D721Med (cell line): Measurements from ENCODE around the gene GADL1.

Experiments used
- DNase-seq: peaks from one replicate; pipeline ENCODE4 v3.0.0; 2011; ENCODE audit warnings: low spot score; ENCODE audit not compliant: insufficient read length
- FAIRE-seq: peaks from 2 replicates; lab custom pipeline; 2011; peaks lifted over from hg19 to GRCh38; lab: Jason Lieb, UNC
- CTCF ChIP-seq: IDR thresholded peaks from 2 replicates; pipeline ENCODE4 v1.5.1; 2012; ENCODE audit warnings: mild to moderate bottlenecking, control low read depth; ENCODE audit not compliant: insufficient read depth; ENCODE audit errors: missing control alignments

GADL1 gene

GRCh38 chr3:30862004-30862403 is 32.5 kb downstream of the GADL1 start:
- DNase-seq, result no peak
- TF ChIP-seq CTCF, result no peak
- no peak for FAIRE-seq

GRCh38 chr3:30858894-30859389 is 35.5 kb downstream of the GADL1 start:
- DNase-seq, result no peak
- FAIRE-seq, result no peak
- no peak for TF ChIP-seq CTCF

DNA sequence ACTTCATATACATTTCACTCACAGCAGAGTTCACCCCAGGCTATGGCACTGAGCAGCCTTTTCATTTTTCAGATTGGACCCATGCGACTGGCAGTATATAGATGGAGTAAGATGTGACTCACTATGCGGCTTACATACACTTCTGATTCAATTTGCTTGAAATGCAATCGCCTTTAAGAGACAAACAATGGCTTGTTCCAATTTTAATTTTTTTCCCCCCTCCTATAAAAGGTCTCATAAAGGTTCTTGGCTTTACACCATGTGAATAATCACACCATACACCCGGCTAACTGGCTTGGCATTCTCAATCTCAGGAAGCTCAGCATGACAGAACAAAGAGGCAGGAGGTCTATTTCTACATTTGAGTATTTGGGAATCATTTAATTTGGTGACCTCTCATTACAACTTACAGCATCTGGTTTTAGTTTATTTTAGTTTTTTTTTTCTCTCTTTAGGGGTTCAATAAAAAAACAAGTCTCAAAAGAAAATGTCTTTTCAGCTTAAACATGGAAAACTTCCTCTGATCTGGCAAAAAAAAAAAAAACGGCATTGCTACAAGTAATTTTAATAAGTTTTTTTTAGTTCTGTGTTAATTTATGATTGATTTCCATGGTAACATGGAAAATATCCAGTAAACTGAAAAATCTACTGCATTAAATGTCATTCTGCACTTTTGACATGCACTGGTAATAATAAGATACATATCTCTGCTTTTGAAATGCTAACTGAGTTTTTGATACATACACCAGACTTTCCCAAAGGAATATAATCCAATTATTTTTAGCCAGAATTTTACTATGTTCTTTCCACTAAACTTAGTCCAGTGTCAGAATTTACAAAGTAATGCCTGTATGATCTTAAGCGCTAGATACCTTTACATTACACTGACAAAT is 38.8 kb downstream of the GADL1 start:
- FAIRE-seq (no peak), DNase-seq (no peak)
- no peak for TF ChIP-seq CTCF

GRCh38 chr3:30852833-30853232 is 41.6 kb downstream of the GADL1 start:
- no peak for FAIRE-seq
- no peak for DNase-seq
- TF ChIP-seq CTCF, result no peak

DNA sequence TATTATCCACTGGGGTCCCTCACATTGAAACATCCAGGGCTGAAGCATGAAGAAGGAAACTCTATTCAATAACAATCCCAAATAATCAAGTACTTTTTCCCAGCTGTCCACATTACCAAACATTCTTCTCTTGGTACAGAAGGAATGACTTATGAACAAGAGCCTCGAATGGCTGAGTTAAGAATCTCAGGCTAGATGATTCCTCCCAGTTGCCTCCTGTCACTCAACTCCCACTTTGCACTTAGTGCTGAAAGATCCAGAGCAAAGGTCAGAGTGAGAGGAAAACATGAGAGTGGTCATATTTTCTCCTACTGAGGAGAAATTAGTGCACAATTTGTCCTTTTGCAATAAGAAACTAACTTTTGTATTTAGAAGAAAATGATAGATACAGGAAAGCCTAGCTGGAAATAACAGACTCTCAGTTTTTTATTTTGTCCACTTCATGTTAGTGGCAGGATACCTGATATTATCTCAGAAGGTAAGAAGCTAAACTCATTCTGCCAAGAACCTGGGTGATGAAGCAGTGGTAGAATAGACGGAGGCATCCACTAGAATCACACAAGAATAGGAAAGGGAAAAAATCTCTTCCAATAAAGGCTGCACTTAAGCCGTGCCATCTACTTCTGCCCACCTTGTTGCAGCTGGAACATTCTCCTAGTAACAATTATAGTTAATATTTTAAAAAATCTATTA is 46.2 kb downstream of the GADL1 start:
- no peak for FAIRE-seq
- no peak for DNase-seq
- no peak for TF ChIP-seq CTCF

- no peak for TF ChIP-seq CTCF
- FAIRE-seq (no peak), DNase-seq (no peak)
Measured at GRCh38 chr3:30847592-30847991, 46.9 kb downstream of the GADL1 start.

GRCh38 chr3:30845606-30846005 is 48.9 kb downstream of the GADL1 start:
- DNase-seq (no peak), FAIRE-seq (no peak)
- TF ChIP-seq CTCF, result no peak
